Central memory CD4-positive, alpha-beta T cell (primary cell): ENCODE results near the gene SPECC1.
"Not testable (repeated sequence)": the region's sequence is repeated elsewhere in the genome, so short reads cannot be mapped to it uniquely, and the experiment has no call there.

ENCODE experiments used
- DNase-seq: peaks from one replicate; pipeline ENCODE4 v3.0.0; 2022

The SPECC1 gene

DNA sequence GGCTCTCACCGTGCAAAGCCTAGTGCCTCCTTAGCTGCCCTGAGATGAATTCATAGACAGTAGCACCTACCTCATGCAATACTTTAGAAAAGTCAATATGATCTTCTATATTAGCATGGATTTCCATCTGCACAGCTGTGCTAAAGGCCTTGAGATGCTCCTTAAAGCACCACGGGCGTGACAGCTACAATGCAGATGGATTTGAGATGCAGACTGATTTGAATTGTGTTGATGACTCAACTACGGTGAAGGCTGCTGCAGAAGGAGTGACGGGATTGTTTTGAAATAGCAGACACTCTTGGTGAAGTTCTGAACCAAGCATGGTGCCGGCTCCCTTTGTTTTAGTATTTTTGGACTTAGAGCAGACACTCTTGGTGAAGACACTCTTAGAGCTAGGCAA lies 88.2 kb downstream of the SPECC1 start:
- DNase-seq = no peak

DNA sequence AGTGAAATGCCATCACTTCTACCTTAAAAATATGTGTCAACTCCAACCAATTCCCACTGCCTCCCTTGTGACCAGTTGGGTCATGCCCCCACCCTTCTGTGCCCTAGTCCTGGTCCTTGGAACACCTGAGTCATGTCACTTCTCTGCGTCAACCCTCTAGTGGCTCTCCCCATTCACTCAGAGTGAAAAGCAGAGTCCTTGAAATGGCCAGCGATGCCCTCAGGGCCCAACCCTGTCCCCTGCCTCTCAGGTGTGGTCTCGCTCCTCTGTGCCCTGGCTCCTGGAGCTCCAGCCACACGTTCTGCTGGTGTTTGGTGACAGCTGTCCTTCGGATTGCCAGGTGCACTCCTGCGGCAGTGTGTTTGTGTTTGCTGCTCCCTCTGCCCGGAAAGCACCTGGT lies 89.2 kb downstream of the SPECC1 start:
- no peak for DNase-seq

- DNase-seq = not testable (repeated sequence)
Observed at GRCh38 chr17:20100806-20101205, 91.6 kb downstream of the SPECC1 start.

DNA sequence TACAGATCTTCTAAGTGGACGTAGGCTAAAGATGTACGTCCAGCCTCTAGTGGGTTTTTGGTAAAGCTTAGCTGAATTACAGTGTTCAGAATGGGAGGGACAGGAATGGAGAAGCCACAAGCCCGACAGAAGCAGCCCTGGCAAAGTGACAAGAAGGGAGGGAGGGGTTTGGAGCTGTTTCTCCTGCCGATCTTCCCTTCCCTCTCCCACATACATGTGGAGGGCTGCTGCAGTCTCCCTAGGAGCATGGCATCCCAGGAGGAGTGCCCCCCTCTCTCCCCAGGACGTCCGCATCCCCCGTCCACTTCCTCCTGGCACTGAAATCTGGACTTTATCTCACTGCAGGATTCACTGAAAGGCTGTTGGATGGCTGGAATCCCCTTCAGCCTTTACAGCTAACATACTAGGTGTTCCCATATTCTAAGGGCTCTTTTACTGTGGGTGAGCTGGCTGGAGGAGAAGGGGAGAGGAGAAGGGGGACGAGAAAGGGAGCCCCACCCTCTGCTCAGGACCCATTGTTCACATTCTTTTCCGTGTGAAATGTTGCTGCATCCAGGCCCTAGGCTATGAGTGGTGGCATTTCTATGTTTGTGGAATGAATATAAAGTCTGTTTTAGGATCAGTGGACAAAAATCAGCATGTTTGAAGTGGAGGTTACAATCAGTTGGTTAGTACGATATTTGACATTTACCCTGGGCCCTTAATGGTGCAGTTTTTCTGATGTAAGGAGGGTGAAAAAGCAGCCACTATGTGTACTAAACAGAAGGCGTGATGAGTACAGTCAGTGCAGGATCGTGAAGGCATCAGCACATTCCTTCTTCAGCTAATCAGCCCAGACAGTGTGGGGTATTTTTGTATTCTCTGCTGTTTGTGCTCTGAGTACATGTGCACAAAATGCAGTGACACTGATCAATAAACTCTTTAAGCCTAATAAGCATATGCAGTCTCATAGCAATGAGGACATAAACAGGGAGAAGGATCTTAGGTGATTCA lies 94.6 kb downstream of the SPECC1 start:
- DNase-seq = no peak

GRCh38 chr17:20105539-20106280 lies 96.6 kb downstream of the SPECC1 start:
- no peak for DNase-seq

GRCh38 chr17:20106446-20106845 lies 97.3 kb downstream of the SPECC1 start:
- DNase-seq = not testable (repeated sequence)

GRCh38 chr17:20109076-20109475 lies 99.9 kb downstream of the SPECC1 start:
- no peak for DNase-seq

DNA sequence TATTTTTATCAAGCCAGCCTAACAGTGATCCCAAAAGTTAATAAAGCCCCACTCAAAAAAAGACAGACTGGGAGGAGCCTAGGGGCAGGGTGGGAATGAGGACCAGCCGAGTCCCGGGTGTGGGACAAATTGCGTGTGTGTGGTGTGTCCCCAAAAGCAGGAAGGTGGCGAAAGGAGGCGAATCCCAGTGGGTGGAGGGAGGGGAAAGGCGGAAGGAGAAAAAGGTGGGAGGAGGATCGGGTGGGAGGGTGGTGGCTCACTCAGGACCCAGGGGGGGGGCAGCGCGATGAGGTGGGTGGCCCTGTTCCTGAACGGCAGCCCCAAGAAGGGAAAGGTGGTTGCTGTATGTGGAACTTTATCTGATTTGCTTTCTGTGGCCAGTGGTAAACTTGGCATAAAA lies 102.4 kb downstream of the SPECC1 start:
- DNase-seq = no peak

DNA sequence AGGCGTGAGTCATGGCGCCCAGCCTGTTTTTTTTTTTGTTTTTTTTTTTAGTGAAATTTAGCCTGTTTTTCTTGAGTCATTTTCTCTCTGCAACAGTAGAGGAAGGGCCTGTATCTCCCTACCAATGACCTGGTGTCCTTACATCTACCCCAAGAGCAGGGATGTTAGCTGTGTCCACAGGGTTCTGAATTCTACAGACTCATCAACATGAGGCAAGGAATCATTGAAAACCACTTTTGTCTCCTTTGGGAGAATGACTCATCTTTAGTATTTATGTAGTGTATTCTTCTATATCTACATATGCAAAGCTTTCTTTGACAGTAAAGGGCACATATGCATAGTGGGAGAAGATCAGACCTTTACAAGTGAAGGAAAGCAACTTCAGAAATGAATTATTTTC lies 105.3 kb downstream of the SPECC1 start:
- DNase-seq = no peak

GRCh38 chr17:20116683-20117309 lies 107.6 kb downstream of the SPECC1 start:
- DNase-seq = peak; percentile 56

DNA sequence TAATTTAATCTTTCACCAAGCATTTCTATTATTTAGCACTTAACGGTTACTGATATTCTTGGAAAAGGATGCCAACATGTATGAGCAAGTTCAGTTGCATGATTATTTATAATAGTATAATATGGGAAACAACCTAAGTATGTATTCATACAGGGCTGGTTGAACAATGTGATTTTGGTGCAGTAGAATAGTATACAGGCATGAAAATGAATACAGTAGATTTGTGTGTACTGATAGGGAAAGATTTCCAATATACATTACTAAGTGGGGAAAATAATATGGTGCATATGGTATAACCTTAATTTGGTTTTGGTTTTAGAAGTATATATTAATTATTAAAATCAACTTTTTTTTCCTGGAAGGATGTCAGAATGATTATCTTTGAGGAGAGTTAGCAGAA lies 109.1 kb downstream of the SPECC1 start:
- no peak for DNase-seq

DNA sequence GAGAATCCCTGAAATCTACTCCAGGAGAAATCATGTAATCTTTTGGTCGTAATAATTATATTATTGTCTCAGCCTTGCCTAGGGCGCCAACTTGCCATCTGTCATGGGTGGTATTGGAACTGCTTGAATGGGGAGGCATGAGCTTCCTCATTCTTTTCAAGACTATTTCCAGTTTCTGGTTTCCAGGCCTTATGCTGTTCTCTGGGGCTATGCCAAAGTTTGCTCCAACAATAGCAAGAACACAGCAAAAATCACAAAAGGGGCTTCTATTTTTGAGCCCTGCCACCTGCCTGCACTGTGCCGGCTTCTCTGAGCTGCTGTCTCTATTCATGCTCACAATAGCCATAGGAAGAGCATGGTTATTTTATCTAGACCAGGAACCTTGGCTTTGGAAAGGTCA lies 111.7 kb downstream of the SPECC1 start:
- no peak for DNase-seq

GRCh38 chr17:20121359-20122253 lies 112.4 kb downstream of the SPECC1 start:
- peak; percentile 48 for DNase-seq

- DNase-seq = no peak
Observed at GRCh38 chr17:20122254-20122879, 113.2 kb downstream of the SPECC1 start.

DNA sequence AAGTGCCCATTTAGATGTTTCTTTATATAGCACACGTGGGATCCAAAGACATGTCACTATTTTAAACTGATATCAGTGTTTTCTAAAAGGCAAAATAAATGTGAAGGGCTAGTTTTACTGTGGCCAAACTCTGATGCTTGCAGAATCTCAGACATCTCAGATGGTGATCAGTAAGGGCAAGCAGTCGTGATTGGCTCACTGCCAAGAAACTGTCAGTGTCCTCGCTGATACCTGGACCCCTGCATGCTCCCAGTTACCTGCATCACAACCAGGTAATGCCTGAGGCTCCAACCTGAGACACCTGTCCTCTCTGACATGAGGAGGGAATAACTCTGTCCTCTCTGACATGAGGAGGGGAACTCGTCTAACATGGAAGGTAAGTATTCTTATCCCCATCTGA lies 114.0 kb downstream of the SPECC1 start:
- DNase-seq = no peak

DNA sequence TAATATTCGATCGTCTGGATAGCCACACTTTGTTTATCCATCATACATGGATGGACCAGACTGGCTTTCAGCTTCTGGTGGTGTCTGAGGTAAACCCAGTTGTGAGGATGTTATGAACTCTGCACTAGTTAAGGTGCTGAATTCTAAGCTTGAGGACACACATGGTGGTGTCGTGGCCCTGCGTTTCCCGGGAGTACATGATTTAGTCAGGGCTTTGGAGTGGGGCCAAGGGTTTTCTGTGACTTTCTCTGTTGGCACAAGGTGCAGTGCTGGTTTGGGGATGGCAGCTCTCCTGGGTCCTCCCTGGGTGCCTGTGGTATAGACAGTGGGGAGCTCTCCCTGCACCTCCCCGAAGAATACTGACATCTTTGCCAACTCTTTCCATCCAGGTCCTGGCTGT lies 116.6 kb downstream of the SPECC1 start:
- no peak for DNase-seq

- no peak for DNase-seq
Observed at GRCh38 chr17:20127360-20128035, 118.3 kb downstream of the SPECC1 start.

DNA sequence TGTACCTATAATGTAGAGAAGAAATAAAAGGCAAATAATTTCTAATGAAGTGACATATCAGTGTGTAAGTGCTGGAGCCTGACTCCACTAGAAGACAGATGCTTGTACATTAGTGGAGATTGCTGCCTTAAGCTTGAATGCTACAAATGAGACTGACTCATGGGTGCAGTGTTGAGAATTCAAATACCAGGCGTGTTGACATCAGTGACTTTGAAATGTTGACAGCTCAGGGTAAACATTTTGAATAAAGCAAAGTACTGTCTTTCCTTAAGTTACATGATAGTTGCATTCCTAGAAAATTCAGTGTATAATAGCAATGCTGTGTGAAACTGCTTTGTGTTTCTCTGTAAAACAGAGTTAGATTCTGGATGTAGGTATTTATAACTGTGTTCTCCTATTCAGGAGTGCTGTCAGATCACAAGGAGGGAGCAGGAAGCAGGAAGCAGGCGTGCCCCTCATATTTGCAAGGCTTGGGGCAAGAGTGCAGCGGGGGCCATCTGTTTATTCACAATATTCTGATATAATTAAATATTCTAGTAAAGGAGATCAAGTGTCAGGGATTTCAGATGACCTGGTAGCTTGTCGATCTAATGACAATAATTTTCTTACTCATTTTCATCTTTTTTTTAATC lies 119.0 kb downstream of the SPECC1 start:
- DNase-seq = no peak

GRCh38 chr17:20133517-20133916 lies 124.4 kb downstream of the SPECC1 start:
- no peak for DNase-seq

DNA sequence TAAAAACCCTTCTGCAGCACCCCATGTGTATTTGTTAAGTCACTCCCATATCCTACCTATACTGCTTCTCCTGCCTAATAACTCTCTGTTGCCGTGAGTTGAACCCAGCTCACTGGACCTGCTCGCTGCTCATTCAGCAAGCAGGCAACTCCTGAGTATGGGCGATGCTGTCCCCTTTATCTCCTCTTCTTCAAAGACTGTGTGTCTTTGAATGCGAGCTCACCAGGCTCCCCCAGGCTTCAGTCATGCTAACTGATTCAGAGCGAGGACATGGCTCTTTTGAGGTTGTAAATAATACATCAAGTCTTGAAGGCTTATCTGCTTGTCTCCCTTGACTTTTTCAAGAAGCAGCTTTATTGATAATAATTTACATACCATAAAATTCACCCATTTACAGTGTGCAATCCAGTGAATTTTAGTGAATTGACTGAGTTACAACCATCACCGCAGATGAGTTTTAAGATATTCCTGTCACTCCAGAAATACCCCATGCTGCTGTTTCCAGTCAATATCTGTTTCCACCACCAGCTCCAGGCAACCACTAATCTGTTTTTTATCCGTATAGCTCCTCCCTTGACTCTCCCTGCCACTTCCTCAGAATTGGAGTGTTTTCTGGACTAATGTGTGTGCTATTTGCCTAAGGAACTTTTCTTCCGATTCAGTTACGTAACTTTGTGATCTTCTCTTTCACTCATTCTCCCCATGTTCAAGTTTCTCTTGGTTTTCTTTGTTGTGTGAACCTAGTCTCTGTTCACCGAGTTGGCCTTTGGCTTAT lies 132.2 kb downstream of the SPECC1 start:
- DNase-seq = no peak
